IMR-90 (cell line): Measurements from ENCODE around the gene RASSF8. TPM values are rescaled to one million over a fixed set of nuclear protein-coding genes. Genes with fewer than 3 reads are reported as not detected.
A peak's percentile ranks its signal among the peaks of the same experiment; 100 is the strongest.

Source experiments
- ATAC-seq: fragments of 200-7000 bp; cut with Tn5 transposase; 2 replicates; pipeline ENCODE4 v1.9.1; 2020; ENCODE audit warnings: low read depth, mild to moderate bottlenecking, moderate library complexity
- BruUV-seq: library from RNA; stranded (reverse); fragments of 400-500 nt; replicated peaks from 2 replicates; lab custom pipeline; 2021; lab: Mats Ljungman, UMichigan
- CTCF ChIA-PET: fragments of 300-600 bp; formaldehyde crosslinking; extraction: SDS; loops from one replicate; lab custom pipeline; 2021; ENCODE audit warnings: antibody characterized with exemption; lab: Yijun Ruan, JAX
- POLR2A ChIA-PET: fragments of 300-600 bp; sonication (Branson Sonifier 250); formaldehyde crosslinking; loops from one replicate; lab custom pipeline; 2022; ENCODE audit warnings: antibody characterized with exemption; ENCODE audit not compliant: unreplicated experiment; lab: Charles Lee
- DNase-seq: peaks from one replicate; pipeline ENCODE4 v3.0.0; 2013
- H2AFZ ChIP-seq: replicated peaks from 2 replicates; pipeline ENCODE3; 2013; ENCODE audit warnings: low read length, mild to moderate bottlenecking; ENCODE audit not compliant: poor library complexity
- H2AK5ac ChIP-seq: 2 replicates; pipeline ENCODE4 v1.6.1; 2013; ENCODE audit warnings: low read depth, low read length, inconsistent platforms
- H2AK9ac ChIP-seq: replicated peaks from 2 replicates; pipeline ENCODE3; 2013; ENCODE audit warnings: mild to moderate bottlenecking, low read depth, low read length, moderate library complexity; ENCODE audit not compliant: poor library complexity
- H2BK120ac ChIP-seq: 2 replicates; pipeline ENCODE4 v1.6.1; 2013; ENCODE audit warnings: low read depth, low read length, inconsistent platforms
- H2BK15ac ChIP-seq: 3 replicates; pipeline ENCODE4 v1.6.1; 2013; ENCODE audit warnings: low read depth, low read length, inconsistent platforms
- H2BK20ac ChIP-seq: 2 replicates; pipeline ENCODE4 v1.6.1; 2013; ENCODE audit warnings: low read depth, mild to moderate bottlenecking, inconsistent platforms, low read length, moderate library complexity
- H2BK5ac ChIP-seq: 2 replicates; pipeline ENCODE4 v1.6.1; 2013; ENCODE audit warnings: mild to moderate bottlenecking, low read depth, low read length, inconsistent platforms; ENCODE audit not compliant: poor library complexity, severe bottlenecking
- H3K14ac ChIP-seq: replicated peaks from 2 replicates; pipeline ENCODE4 v1.6.1; 2013; ENCODE audit warnings: low read depth, low read length, inconsistent platforms
- H3K18ac ChIP-seq: 2 replicates; pipeline ENCODE4 v1.6.1; 2013; ENCODE audit warnings: low read depth, low read length, control low read depth
- H3K23ac ChIP-seq: 2 replicates; pipeline ENCODE4 v1.6.1; 2013; ENCODE audit warnings: low read depth, low read length, inconsistent platforms
- H3K27ac ChIP-seq: 2 replicates; pipeline ENCODE4 v1.5.1; 2013; ENCODE audit warnings: mild to moderate bottlenecking, control low read depth, low read length; ENCODE audit not compliant: insufficient read depth
- H3K27me3 ChIP-seq: 2 replicates; pipeline ENCODE4 v1.6.1; 2013; ENCODE audit warnings: low read length; ENCODE audit not compliant: control insufficient read depth, insufficient read depth
- H3K36me3 ChIP-seq: 2 replicates; pipeline ENCODE4 v1.6.1; 2013; ENCODE audit warnings: low read length, mixed read lengths; ENCODE audit not compliant: control insufficient read depth, insufficient read depth
- H3K4ac ChIP-seq: 2 replicates; pipeline ENCODE4 v1.6.1; 2013; ENCODE audit warnings: low read depth, low read length, inconsistent platforms
- H3K4me1 ChIP-seq: 2 replicates; pipeline ENCODE4 v1.6.1; 2013; ENCODE audit warnings: low read length, mixed read lengths; ENCODE audit not compliant: control insufficient read depth, insufficient read depth
- H3K4me2 ChIP-seq: 2 replicates; pipeline ENCODE4 v1.6.1; 2013; ENCODE audit warnings: low read depth, mild to moderate bottlenecking, control low read depth, low read length, moderate library complexity
- H3K4me3 ChIP-seq: 2 replicates; pipeline ENCODE4 v1.5.1; 2013; ENCODE audit warnings: low read depth, mild to moderate bottlenecking, control low read depth, low read length, moderate library complexity; ENCODE audit not compliant: insufficient read depth
- H3K56ac ChIP-seq: 2 replicates; pipeline ENCODE4 v1.6.1; 2013; ENCODE audit warnings: low read length, inconsistent platforms; ENCODE audit not compliant: insufficient read depth; ENCODE audit errors: extremely low read depth
- H3K79me1 ChIP-seq, 2 experiments: 2 replicates each; pipeline ENCODE4 v1.6.1; 2013; ENCODE audit warnings: low read length in 2 of 2, inconsistent platforms in 1 of 2, low read depth in 1 of 2
- H3K9ac ChIP-seq: 2 replicates; pipeline ENCODE4 v1.6.1; 2013; ENCODE audit warnings: low read depth, low read length, control low read depth
- H3K9me1 ChIP-seq: 2 replicates; pipeline ENCODE4 v1.6.1; 2013; ENCODE audit warnings: low read length, inconsistent platforms; ENCODE audit not compliant: insufficient read depth
- H3K9me3 ChIP-seq: 2 replicates; pipeline ENCODE4 v1.6.1; 2013; ENCODE audit warnings: low read length; ENCODE audit not compliant: control insufficient read depth, insufficient read depth
- H4K20me1 ChIP-seq: 2 replicates; pipeline ENCODE4 v1.6.1; 2013; ENCODE audit warnings: low read length, inconsistent platforms; ENCODE audit not compliant: insufficient read depth
- H4K5ac ChIP-seq: 2 replicates; pipeline ENCODE4 v1.6.1; 2013; ENCODE audit warnings: mild to moderate bottlenecking, low read depth, low read length, control low read depth
- H4K8ac ChIP-seq, 2 experiments: 2 replicates each; pipeline ENCODE4 v1.6.1; 2013; ENCODE audit warnings: low read depth in 2 of 2, low read length in 2 of 2, control low read depth in 1 of 2, inconsistent platforms in 1 of 2
- H4K91ac ChIP-seq: 2 replicates; pipeline ENCODE4 v1.6.1; 2013; ENCODE audit warnings: low read depth, low read length, inconsistent platforms; ENCODE audit not compliant: insufficient read depth
- BHLHE40 ChIP-seq: fragments of 150-350 bp; IDR thresholded peaks from 2 replicates; pipeline ENCODE4 v1.6.1; 2016; ENCODE audit warnings: mild to moderate bottlenecking, low read depth, low read length
- CEBPB ChIP-seq: IDR thresholded peaks from 2 replicates; pipeline ENCODE4 v1.6.1; 2012; ENCODE audit warnings: low read depth, low read length, improper control_type of control experiment
- MAZ ChIP-seq: IDR thresholded peaks from 2 replicates; pipeline ENCODE4 v1.6.1; 2012; ENCODE audit warnings: low read depth, mild to moderate bottlenecking, low read length, improper control_type of control experiment, moderate library complexity, borderline replicate concordance
- MXI1 ChIP-seq: IDR thresholded peaks from 2 replicates; pipeline ENCODE4 v1.6.1; 2012; ENCODE audit warnings: low read depth, mild to moderate bottlenecking, low read length, moderate library complexity, borderline replicate concordance
- NFE2L2 ChIP-seq: fragments of 150-350 bp; IDR thresholded peaks from 2 replicates; pipeline ENCODE4 v1.6.1; 2016; ENCODE audit warnings: low read depth, mild to moderate bottlenecking, low read length
- POLR2A ChIP-seq: IDR thresholded peaks from 2 replicates; pipeline ENCODE4 v1.6.1; 2012; ENCODE audit warnings: mild to moderate bottlenecking, low read depth, low read length
- RAD21 ChIP-seq: IDR thresholded peaks from 2 replicates; pipeline ENCODE4 v1.6.1; 2012; ENCODE audit warnings: low read length, improper control_type of control experiment
- RCOR1 ChIP-seq: IDR thresholded peaks from 2 replicates; pipeline ENCODE4 v1.6.1; 2012; ENCODE audit warnings: mild to moderate bottlenecking, low read length, improper control_type of control experiment; ENCODE audit not compliant: insufficient replicate concordance
- SMC3 ChIP-seq: fragments of 150-350 bp; IDR thresholded peaks from 2 replicates; pipeline ENCODE4 v1.6.1; 2016; ENCODE audit warnings: low read depth, mild to moderate bottlenecking, antibody characterized with exemption, low read length, moderate library complexity
- WGBS, 2 experiments: methylation state at CpG; one replicate each; pipeline versions ENCODE4 v1.1.5 to v1.1.7; 2013; ENCODE audit warnings: missing lambda C conversion rate in 2 of 2; ENCODE audit not compliant: insufficient read length in 1 of 2; ENCODE audit errors: extremely low coverage in 2 of 2; 5-methylcytosine and 5-hydroxymethylcytosine counted together
- dilution Hi-C: fragments of 300-500 bp; cut with HindIII; formaldehyde crosslinking; loops from one replicate; pipeline ENCODE4 v1.14.3; 2018; ENCODE audit warnings: low sequenced_read_pairs; ENCODE audit not compliant: unreplicated experiment
- in situ Hi-C: fragments of 300-500 bp; cut with MboI; formaldehyde crosslinking; loops from 3 replicates; pipeline ENCODE4 v1.14.3; 2019; ENCODE audit warnings: low sequenced_read_pairs, inconsistent platforms, mixed read lengths
- intact Hi-C: fragments of 100-400 bp; cut with micrococcal nuclease; formaldehyde crosslinking; loops from 2 replicates; pipeline ENCODE4 v1.10.0; 2022
- polyA plus RNA-seq, 3 experiments: library from polyadenylated mRNA; depleted of rRNA; stranded (reverse); fragments of >200 nt; gene quantifications; 2 replicates each; pipeline ENCODE4 v1.2.3, GENCODE V29; 2012; ENCODE audit warnings: low replicate concordance in 1 of 3
- total RNA-seq: library from RNA; depleted of rRNA; stranded (reverse); fragments of >200 nt; gene quantifications from 2 replicates; pipeline ENCODE4 v1.2.3, GENCODE V29; 2012

The RASSF8 gene
- total and polyA plus RNA-seq, 2 of the 4 experiments (the other 2 are of a cell fraction) = 10.8 to 50.5 TPM

GRCh38 chr12:26125400-26126339, 167.2 kb downstream of the RASSF8 start:
- intact Hi-C loops (loop anchor here (1.0 to 5.0 kb wide), 4 partner anchors 25 to 504 kb away; partner anchors contain the start of gene SSPN), in situ Hi-C loops (loop anchor here (10.0 kb wide), 1 partner anchor 529 kb away; no protein-coding TSS in a partner anchor), dilution Hi-C loops (no loop called here)
- Histone ChIP-seq H2AFZ (peak overlapping the region; percentile 92), H2AK5ac (peak overlapping the region; percentile 50; the same call in 1 of the 2 replicates), H2BK20ac (0 out of 2 replicates have a peak overlapping the region, but pooled peaks have one; percentile 33), H3K4me3 (peak overlapping the region; percentile 69), H4K8ac (peak overlapping the region; percentile 9 to 62; a peak in 3 of 4 replicates), H3K36me3 (no peaks in the 10 kb centered on the region), H4K91ac (peak overlapping the region; percentile 35; the same call in 1 of the 2 replicates), H3K79me1 (no peaks in the 10 kb centered on the region), H3K4ac (peak overlapping the region; percentile 66; the same call in 1 of the 2 replicates), H3K4me1 (no peaks in the 10 kb centered on the region), H2BK120ac (peak overlapping the region; percentile 70; the same call in 1 of the 2 replicates), H3K27ac (peak overlapping the region; percentile 15), H3K18ac (peak overlapping the region; percentile 76), H4K20me1 (no peaks in the 10 kb centered on the region), H2BK5ac (peak overlapping the region; percentile 73), H3K14ac (peak overlapping the region; percentile 81), H2BK15ac (peak overlapping the region; percentile 37; the same call in 2 of the 3 replicates), H3K9me1 (no peaks in the 10 kb centered on the region), H3K56ac (peak overlapping the region; percentile 44; the same call in 1 of the 2 replicates), H4K5ac (peak overlapping the region; percentile 78), H2AK9ac (peak overlapping the region; percentile 7), H3K9ac (peak overlapping the region; percentile 87), H3K4me2 (peak overlapping the region; percentile 98), H3K23ac (peak overlapping the region; percentile 46), H3K27me3 (peaks cover 23% of the 10 kb centered on the region), H3K9me3 (no peaks in the 10 kb centered on the region)
- DNase-seq (peak; percentile 73), ATAC-seq (peak; percentile 40)
- ChIA-PET CTCF (interaction anchor here (0.7 kb wide), 1 partner anchor 498 kb away, joined by 3 read pairs; no protein-coding TSS in a partner anchor), POLR2A (no interaction called here)
- TF ChIP-seq MXI1 (0 out of 2 replicates have a peak, but pooled peaks have one; percentile 6), POLR2A (peak; percentile 65; the same call in 1 of the 2 replicates), RCOR1 (no peak), SMC3 (0 out of 2 replicates have a peak, but pooled peaks have one; percentile 4), MAZ (no peak; the same call in 1 of the 2 replicates), BHLHE40 (no peak), RAD21 (no peak), CEBPB (peak; percentile 81), NFE2L2 (no peak)
- WGBS, 2 experiments = 0% methylated on average over 40 of the region's 66 CpGs; no CpG with 5 or more reads in 1 of the 2 experiments
- BruUV-seq = no TSS peak
